ENCODE results near the gene TCEAL1. TPM values are rescaled to one million over a fixed set of nuclear protein-coding genes. Genes with fewer than 3 reads are reported as not detected.
"Not testable (repeated sequence)": the region's sequence is repeated elsewhere in the genome, so short reads cannot be mapped to it uniquely, and the experiment has no call there.

Gene TCEAL1
- polyA plus RNA-seq, 1 experiment: 30.9 TPM

- Histone ChIP-seq H3K4me3 (ENCODE audit: low read depth, low read length) (no peak overlapping the region), H3K27me3 (ENCODE audit: control insufficient read depth, insufficient read depth, low read length) (no peaks in the 10 kb centered on the region), H3K36me3 (ENCODE audit: control insufficient read depth, insufficient read depth, low read length) (no peaks in the 10 kb centered on the region)
- no peak for DNase-seq (ENCODE audit: low read depth)
- POLR2A ChIA-PET: no interaction called here
- no peak for TF ChIP-seq CTCF (IDR thresholded peaks at IDR 0.05; ENCODE audit: insufficient read depth, low read depth, low read length)
- CTCF ChIA-PET: no interaction called here
Measured at GRCh38 chrX:103635436-103635835, 6.7 kb downstream of the TCEAL1 start.

DNA sequence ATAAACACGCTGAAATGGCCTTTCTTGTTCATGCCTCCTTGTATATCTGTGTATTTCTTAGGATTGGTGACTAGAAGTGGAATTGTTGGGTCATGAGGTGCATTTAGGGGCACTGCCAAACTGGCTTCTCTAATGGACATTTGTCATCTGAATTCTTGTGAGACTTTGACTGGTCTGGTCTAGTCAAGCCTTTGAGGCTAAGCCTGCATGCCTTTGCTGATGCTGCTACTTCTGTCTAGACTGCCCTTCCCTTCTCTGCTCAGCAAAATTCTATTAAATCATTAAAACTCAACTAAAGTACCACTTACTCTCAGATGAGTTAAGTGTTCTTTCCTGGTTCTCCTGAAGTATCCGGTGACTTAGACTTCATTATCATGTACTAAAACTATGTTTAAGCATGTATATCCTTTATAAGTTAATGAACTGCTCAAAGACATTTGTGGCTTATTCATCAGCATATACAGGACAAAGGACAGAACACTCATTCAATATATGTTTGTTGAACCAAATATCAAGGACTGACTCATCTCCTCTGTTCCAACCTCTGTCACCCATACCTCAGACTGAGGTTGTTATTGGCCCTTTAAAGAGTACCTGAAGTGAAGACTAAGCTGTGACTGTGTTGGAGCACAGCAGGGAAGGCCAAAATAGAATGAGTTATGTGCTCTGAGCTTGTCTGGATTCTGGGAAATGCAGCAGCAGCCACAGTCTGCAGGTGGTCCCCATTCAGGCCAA is 9.0 kb downstream of the TCEAL1 start:
- no peak overlapping the region for H3K4me3 ChIP-seq (ENCODE audit: low read depth, low read length)
- CTCF ChIA-PET: interaction anchor here (1.5 kb wide), 1 partner anchor 8 kb away, joined by 6 read pairs; no protein-coding TSS in a partner anchor
- H3K36me3 ChIP-seq (ENCODE audit: control insufficient read depth, insufficient read depth, low read length): no peaks in the 10 kb centered on the region
- no peak for DNase-seq (ENCODE audit: low read depth)
- POLR2A ChIA-PET: no interaction called here
- no peaks in the 10 kb centered on the region for H3K27me3 ChIP-seq (ENCODE audit: control insufficient read depth, insufficient read depth, low read length)
- no peak for TF ChIP-seq CTCF (IDR thresholded peaks at IDR 0.05; ENCODE audit: insufficient read depth, low read depth, low read length)

GRCh38 chrX:103638479-103639346 is 9.9 kb downstream of the TCEAL1 start:
- H3K4me3 ChIP-seq (ENCODE audit: low read depth, low read length); POLR2A ChIA-PET; DNase-seq (ENCODE audit: low read depth); H3K27me3 ChIP-seq (ENCODE audit: control insufficient read depth, insufficient read depth, low read length); H3K36me3 ChIP-seq (ENCODE audit: control insufficient read depth, insufficient read depth, low read length): not testable (repeated sequence)
- CTCF ChIA-PET: interaction anchor here (1.5 kb wide), 1 partner anchor 9 kb away, joined by 6 read pairs; no protein-coding TSS in a partner anchor

GRCh38 chrX:103640401-103641155 is 11.8 kb downstream of the TCEAL1 start:
- H3K4me3 ChIP-seq (ENCODE audit: low read depth, low read length): no peak overlapping the region
- ChIA-PET POLR2A (no interaction called here), CTCF (no interaction called here)
- H3K36me3 ChIP-seq (ENCODE audit: control insufficient read depth, insufficient read depth, low read length): no peaks in the 10 kb centered on the region
- no peak for DNase-seq (ENCODE audit: low read depth)
- no peaks in the 10 kb centered on the region for H3K27me3 ChIP-seq (ENCODE audit: control insufficient read depth, insufficient read depth, low read length)
- TF ChIP-seq CTCF (IDR thresholded peaks at IDR 0.05; ENCODE audit: insufficient read depth, low read depth, low read length): no peak

DNA sequence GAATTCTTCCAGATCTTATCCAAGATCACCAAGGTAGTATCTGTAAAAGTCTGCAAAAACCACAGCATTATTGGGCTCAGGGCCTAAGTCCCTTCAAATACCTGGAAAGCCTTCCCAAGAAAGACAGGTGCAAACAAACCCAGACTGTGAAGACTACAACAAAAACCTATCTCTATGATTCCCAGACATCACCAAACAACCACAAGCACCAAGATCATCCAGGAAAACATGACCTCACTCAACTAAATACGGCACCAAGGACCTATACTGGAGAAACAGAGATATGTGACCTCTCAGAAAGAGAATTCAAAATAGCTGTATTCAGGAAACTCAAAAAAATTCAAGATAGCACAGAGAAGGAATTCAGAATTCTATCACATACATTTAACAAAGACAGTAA is 15.3 kb downstream of the TCEAL1 start:
- CTCF ChIA-PET: no interaction called here
- no peak for TF ChIP-seq CTCF (IDR thresholded peaks at IDR 0.05; ENCODE audit: insufficient read depth, low read depth, low read length)
- POLR2A ChIA-PET: no interaction called here

More for the DNA sequence above, 15.3 kb downstream of the TCEAL1 start:
- no peaks in the 10 kb centered on the region for H3K27me3 ChIP-seq (ENCODE audit: control insufficient read depth, insufficient read depth, low read length)
- DNase-seq (ENCODE audit: low read depth): no peak
- H3K4me3 ChIP-seq (ENCODE audit: low read depth, low read length): no peak overlapping the region
- H3K36me3 ChIP-seq (ENCODE audit: control insufficient read depth, insufficient read depth, low read length): no peaks in the 10 kb centered on the region
